ENCODE data around the gene MEGF10.

DNA sequence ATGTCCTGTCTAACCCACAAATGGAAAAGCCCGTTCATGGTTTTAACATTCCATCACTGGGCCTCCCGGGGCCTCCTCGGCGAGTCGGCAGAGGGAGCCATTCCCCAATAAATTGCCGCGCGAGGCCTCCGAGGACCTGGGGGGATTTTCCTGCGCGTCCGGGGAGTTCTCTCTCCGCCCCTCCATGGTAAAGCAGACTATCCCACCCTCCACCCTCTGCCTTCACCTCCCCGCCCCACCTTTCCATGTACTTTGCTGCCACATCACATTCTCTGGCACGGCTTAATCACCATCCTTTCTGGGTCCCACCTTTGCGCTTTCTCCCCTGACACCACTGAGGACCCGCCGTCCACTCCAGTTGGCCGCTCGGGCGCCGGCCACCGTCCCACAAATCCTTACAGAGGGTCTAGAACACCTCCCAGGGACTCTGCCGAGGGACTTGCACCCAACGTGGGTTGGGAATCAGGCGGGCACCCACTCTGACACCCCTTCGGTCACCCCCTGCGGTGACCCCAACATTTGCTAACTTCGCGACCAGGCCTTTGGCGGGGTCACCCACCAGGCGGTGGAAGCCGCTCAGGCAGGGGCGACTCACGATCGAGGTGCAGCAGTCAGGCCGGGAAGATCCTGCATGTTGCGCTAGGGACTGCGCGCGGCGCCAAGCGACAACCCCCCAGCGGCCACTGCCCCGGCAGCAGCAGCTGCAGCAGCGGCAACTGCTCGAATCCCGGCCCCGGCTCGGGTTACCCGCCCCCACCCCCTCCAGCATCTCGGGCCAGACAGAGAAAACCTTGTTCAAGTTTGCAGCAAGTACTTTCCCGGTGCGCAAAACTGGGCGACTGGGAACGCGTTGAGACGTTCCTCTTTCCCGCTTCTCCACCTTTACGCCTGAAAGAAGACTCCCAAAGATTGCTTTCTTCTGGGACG, at the start of gene MEGF10:
- TF ChIP-seq POLR2A (IDR thresholded peaks at IDR 0.05), result no peak
- TF ChIP-seq, protein P1, sequence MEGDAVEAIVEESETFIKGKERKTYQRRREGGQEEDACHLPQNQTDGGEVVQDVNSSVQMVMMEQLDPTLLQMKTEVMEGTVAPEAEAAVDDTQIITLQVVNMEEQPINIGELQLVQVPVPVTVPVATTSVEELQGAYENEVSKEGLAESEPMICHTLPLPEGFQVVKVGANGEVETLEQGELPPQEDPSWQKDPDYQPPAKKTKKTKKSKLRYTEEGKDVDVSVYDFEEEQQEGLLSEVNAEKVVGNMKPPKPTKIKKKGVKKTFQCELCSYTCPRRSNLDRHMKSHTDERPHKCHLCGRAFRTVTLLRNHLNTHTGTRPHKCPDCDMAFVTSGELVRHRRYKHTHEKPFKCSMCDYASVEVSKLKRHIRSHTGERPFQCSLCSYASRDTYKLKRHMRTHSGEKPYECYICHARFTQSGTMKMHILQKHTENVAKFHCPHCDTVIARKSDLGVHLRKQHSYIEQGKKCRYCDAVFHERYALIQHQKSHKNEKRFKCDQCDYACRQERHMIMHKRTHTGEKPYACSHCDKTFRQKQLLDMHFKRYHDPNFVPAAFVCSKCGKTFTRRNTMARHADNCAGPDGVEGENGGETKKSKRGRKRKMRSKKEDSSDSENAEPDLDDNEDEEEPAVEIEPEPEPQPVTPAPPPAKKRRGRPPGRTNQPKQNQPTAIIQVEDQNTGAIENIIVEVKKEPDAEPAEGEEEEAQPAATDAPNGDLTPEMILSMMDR (IDR thresholded peaks at IDR 0.05), result peak in 2 of 3 donors; percentile 40 to 51
- TF ChIP-seq POLR2AphosphoS5 (IDR thresholded peaks at IDR 0.05), result no peak
